Brain microvascular endothelial cell (primary cell): ENCODE data around the gene SRRD.
A peak's percentile ranks its signal among the peaks of the same experiment; 100 is the strongest.

Experiments
- DNase-seq: peaks from one replicate; pipeline ENCODE4 v3.0.0-alpha.2; 2020
- H3K27ac ChIP-seq: fragments of 250-450 bp; sonication (Bioruptor Pico); 2 replicates; pipeline ENCODE4 v1.5.1; 2020; ENCODE audit warnings: mild to moderate bottlenecking, moderate library complexity
- H3K27me3 ChIP-seq: fragments of 250-450 bp; sonication (Bioruptor Pico); replicated peaks from 2 replicates; pipeline ENCODE4 v1.5.1; 2020; ENCODE audit warnings: mild to moderate bottlenecking
- H3K36me3 ChIP-seq: fragments of 250-450 bp; sonication (Bioruptor Pico); replicated peaks from 2 replicates; pipeline ENCODE4 v1.5.1; 2020; ENCODE audit warnings: mild to moderate bottlenecking
- H3K4me3 ChIP-seq: 2 replicates; pipeline ENCODE4 v1.5.1; 2011; ENCODE audit warnings: low read depth, mild to moderate bottlenecking, control low read depth, low read length, moderate library complexity
- CTCF ChIP-seq: IDR thresholded peaks from 2 replicates; pipeline ENCODE4 v1.5.1; 2011; ENCODE audit warnings: low read depth, mild to moderate bottlenecking, moderate library complexity, low read length, control low read depth, inconsistent platforms; ENCODE audit errors: missing control alignments
- in situ Hi-C: cut with HindIII; loops from 2 replicates; pipeline ENCODE4 v1.10.0; 2017; ENCODE audit warnings: low sequenced_read_pairs, low pct_ligation_motif_present

The SRRD gene

GRCh38 chr22:26461188-26461810, 22.4 kb upstream of the SRRD start:
- H3K27me3 ChIP-seq = no peaks in the 10 kb centered on the region
- H3K36me3 ChIP-seq = peaks cover 28% of the 10 kb centered on the region
- in situ Hi-C loops = no loop called here
- peak; percentile 20 for DNase-seq
- no peak overlapping the region for H3K27ac ChIP-seq
- H3K4me3 ChIP-seq = no peak overlapping the region
- TF ChIP-seq CTCF = peak; percentile 91

- peaks cover 28% of the 10 kb centered on the region for H3K36me3 ChIP-seq
- no peak for DNase-seq
- H3K4me3 ChIP-seq = no peak overlapping the region
- no peaks in the 10 kb centered on the region for H3K27me3 ChIP-seq
- no peak for TF ChIP-seq CTCF
- in situ Hi-C loops = no loop called here
- no peak overlapping the region for H3K27ac ChIP-seq
These were observed 21.6 kb upstream of the SRRD start for GRCh38 chr22:26462051-26462450.

GRCh38 chr22:26462641-26463040, 21.0 kb upstream of the SRRD start:
- TF ChIP-seq CTCF = no peak
- DNase-seq = no peak
- Histone ChIP-seq H3K4me3 (no peak overlapping the region), H3K27ac (no peak overlapping the region), H3K36me3 (peaks cover 24% of the 10 kb centered on the region), H3K27me3 (no peaks in the 10 kb centered on the region)
- in situ Hi-C loops = no loop called here

- in situ Hi-C loops = no loop called here
- Histone ChIP-seq H3K36me3 (peaks cover 23% of the 10 kb centered on the region), H3K4me3 (no peak overlapping the region), H3K27me3 (no peaks in the 10 kb centered on the region), H3K27ac (no peak overlapping the region)
- TF ChIP-seq CTCF = no peak
- no peak for DNase-seq
These were observed 20.5 kb upstream of the SRRD start for GRCh38 chr22:26463101-26463661.

- H3K27ac ChIP-seq = no peak overlapping the region
- H3K4me3 ChIP-seq = no peak overlapping the region
- no peaks in the 10 kb centered on the region for H3K27me3 ChIP-seq
- DNase-seq = no peak
- TF ChIP-seq CTCF = no peak
- in situ Hi-C loops = no loop called here
- peaks cover 22% of the 10 kb centered on the region for H3K36me3 ChIP-seq
These were observed 20.0 kb upstream of the SRRD start for GRCh38 chr22:26463688-26464087.

- H3K27me3 ChIP-seq = no peaks in the 10 kb centered on the region
- H3K36me3 ChIP-seq = peaks cover 22% of the 10 kb centered on the region
- DNase-seq = no peak
- in situ Hi-C loops = no loop called here
- no peak overlapping the region for H3K27ac ChIP-seq
- no peak overlapping the region for H3K4me3 ChIP-seq
- no peak for TF ChIP-seq CTCF
These were observed 19.4 kb upstream of the SRRD start for GRCh38 chr22:26464312-26464711.
